Neural cell (in vitro differentiated cells): ENCODE data around the gene USP27X. TPM values are rescaled to one million over a fixed set of nuclear protein-coding genes. Genes with fewer than 3 reads are reported as not detected.

Experiments used
- H2AFZ ChIP-seq: fragments of 200-600, 300-800 bp; sonication (generic), shearing (Covaris generic); 2 replicates; pipeline ENCODE4 v1.6.0; 2014; ENCODE audit warnings: low read depth, mild to moderate bottlenecking, antibody characterized with exemption, low read length, moderate library complexity
- H3F3A ChIP-seq: fragments of 200-600 bp; shearing (Covaris generic); 2 replicates; pipeline ENCODE4 v1.6.1; 2016; ENCODE audit warnings: mild to moderate bottlenecking, moderate library complexity, mixed read lengths, antibody characterized with exemption, low read length; ENCODE audit not compliant: insufficient read depth, poor library complexity, severe bottlenecking
- H3K27ac ChIP-seq: fragments of 200-600, 300-800 bp; sonication (generic), shearing (Covaris generic); 2 replicates; pipeline ENCODE4 v1.5.1; 2014; ENCODE audit warnings: mild to moderate bottlenecking, low read length, moderate library complexity
- H3K27me3 ChIP-seq: fragments of 300-800, 200-600 bp; sonication (generic), shearing (Covaris generic); 2 replicates; pipeline ENCODE4 v1.6.0; 2014; ENCODE audit warnings: mild to moderate bottlenecking, low read depth, low read length, moderate library complexity; ENCODE audit not compliant: insufficient read depth
- H3K36me3 ChIP-seq: fragments of 300-800, 200-600 bp; sonication (generic), shearing (Covaris generic); 2 replicates; pipeline ENCODE4 v1.5.1; 2014; ENCODE audit warnings: mild to moderate bottlenecking, antibody characterized with exemption, low read length, moderate library complexity; ENCODE audit not compliant: insufficient read depth
- H3K4me2 ChIP-seq: fragments of 300-800, 200-600 bp; sonication (generic), shearing (Covaris generic); 2 replicates; pipeline ENCODE4 v1.6.0; 2014; ENCODE audit warnings: mild to moderate bottlenecking, low read length
- H3K4me3 ChIP-seq: fragments of 300-800, 200-600 bp; sonication (generic), shearing (Covaris generic); 2 replicates; pipeline ENCODE4 v1.5.1; 2014; ENCODE audit warnings: mild to moderate bottlenecking, low read length, moderate library complexity
- H3K79me2 ChIP-seq: fragments of 200-600 bp; shearing (Covaris generic); replicated peaks from 2 replicates; pipeline ENCODE4 v1.6.0; 2014; ENCODE audit warnings: mild to moderate bottlenecking, low read length, moderate library complexity; ENCODE audit not compliant: insufficient read depth
- H3K9ac ChIP-seq: fragments of 300-800, 200-600 bp; sonication (generic), shearing (Covaris generic); 2 replicates; pipeline ENCODE4 v1.6.1; 2016; ENCODE audit warnings: mild to moderate bottlenecking, low read length, mixed read lengths
- H3K9me2 ChIP-seq: fragments of 200-600 bp; shearing (Covaris generic); 2 replicates; pipeline ENCODE4 v1.6.1; 2016; ENCODE audit warnings: mild to moderate bottlenecking, low read length, mixed read lengths; ENCODE audit not compliant: insufficient read depth
- H3K9me3 ChIP-seq: fragments of 200-600, 300-800 bp; sonication (generic), shearing (Covaris generic); 2 replicates; pipeline ENCODE4 v1.6.1; 2016; ENCODE audit warnings: mild to moderate bottlenecking, mixed run types, low read length, moderate library complexity, mixed read lengths
- H4K20me1 ChIP-seq: fragments of 200-600 bp; shearing (Covaris generic); 2 replicates; pipeline ENCODE4 v1.6.1; 2016; ENCODE audit warnings: mild to moderate bottlenecking, mixed run types; ENCODE audit not compliant: insufficient read depth
- EP300 ChIP-seq: fragments of 450-650 bp; conservative IDR thresholded peaks from 2 replicates; pipeline ENCODE4 v1.6.1; 2014; ENCODE audit warnings: antibody characterized with exemption, mild to moderate bottlenecking, moderate library complexity; ENCODE audit not compliant: poor library complexity, severe bottlenecking
- EZH2 ChIP-seq: fragments of 200-600, 300-800 bp; shearing (Covaris generic), sonication (generic); IDR thresholded peaks from 2 replicates; pipeline ENCODE4 v1.6.1; 2014; ENCODE audit warnings: antibody characterized with exemption, low read length, borderline replicate concordance, mild to moderate bottlenecking; ENCODE audit not compliant: insufficient read depth, poor library complexity, severe bottlenecking
- MXI1 ChIP-seq: fragments of 450-650 bp; conservative IDR thresholded peaks from 2 replicates; pipeline ENCODE4 v1.6.1; 2014; ENCODE audit warnings: antibody characterized with exemption, mild to moderate bottlenecking; ENCODE audit not compliant: poor library complexity, severe bottlenecking
- POLR2AphosphoS5 ChIP-seq: IDR thresholded peaks from 2 replicates; pipeline ENCODE4 v1.6.1; 2012
- RAD21 ChIP-seq: fragments of 450-650 bp; conservative IDR thresholded peaks from 2 replicates; pipeline ENCODE4 v1.6.1; 2014; ENCODE audit warnings: antibody characterized with exemption, mild to moderate bottlenecking, moderate library complexity
- SMC3 ChIP-seq: fragments of 450-650 bp; conservative IDR thresholded peaks from 2 replicates; pipeline ENCODE4 v1.6.1; 2014; ENCODE audit warnings: antibody characterized with exemption, mild to moderate bottlenecking, moderate library complexity; ENCODE audit not compliant: poor library complexity
- TAF1 ChIP-seq: IDR thresholded peaks from 2 replicates; pipeline ENCODE4 v1.6.1; 2012; ENCODE audit warnings: low read depth
- polyA plus RNA-seq: library from polyadenylated mRNA; depleted of rRNA; stranded (reverse); fragments of >200 nt; gene quantifications from 2 replicates; pipeline ENCODE4 v1.2.3, GENCODE V29; 2014
- TF ChIP-seq, protein P1 (sequence below): IDR thresholded peaks from 2 replicates; pipeline ENCODE4 v1.6.1; 2012; ENCODE audit warnings: borderline replicate concordance
- TF ChIP-seq, protein P2 (sequence below): fragments of 450-650 bp; IDR thresholded peaks from 2 replicates; pipeline ENCODE4 v1.5.1; 2014; ENCODE audit warnings: antibody characterized with exemption, mild to moderate bottlenecking, moderate library complexity; ENCODE audit not compliant: poor library complexity, severe bottlenecking

USP27X gene
- polyA plus RNA-seq, 1 donor from 2014 or later: 8.0 TPM

DNA sequence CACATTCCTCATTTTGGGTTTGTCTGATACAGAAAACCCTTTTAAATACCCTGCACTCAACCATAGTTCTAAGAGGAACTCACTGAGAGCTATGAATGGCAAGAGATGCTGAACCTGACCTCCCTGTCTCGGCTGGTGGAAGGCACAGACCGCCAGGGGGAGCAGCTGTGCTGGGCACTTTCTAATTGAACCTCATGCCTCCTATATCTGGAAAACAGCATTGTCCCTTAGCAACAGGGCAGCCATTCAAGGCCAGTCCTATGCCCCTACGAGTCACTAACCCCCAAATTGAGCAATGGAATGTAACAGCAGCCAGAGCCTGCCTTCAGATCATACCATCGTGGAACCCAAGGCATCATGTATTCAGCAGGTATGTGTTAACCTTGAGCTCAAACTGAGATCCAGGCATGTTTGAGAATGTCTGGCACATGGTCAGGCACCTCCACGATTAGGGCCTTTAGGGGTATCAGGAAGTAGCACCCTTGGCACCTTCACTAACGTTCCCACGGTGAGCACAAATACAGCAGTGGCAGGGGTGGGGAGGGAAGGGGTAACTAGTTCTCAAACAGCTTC, 5.1 kb downstream of the USP27X start:
- Histone ChIP-seq H3K27me3 (no peaks in the 10 kb centered on the region), H4K20me1 (no peaks in the 10 kb centered on the region), H3K4me3 (no peak overlapping the region), H3F3A (no peaks in the 10 kb centered on the region), H3K36me3 (no peaks in the 10 kb centered on the region), H3K9ac (no peak overlapping the region), H3K79me2 (peaks cover 16% of the 10 kb centered on the region), H3K9me2 (no peaks in the 10 kb centered on the region), H3K9me3 (no peaks in the 10 kb centered on the region), H3K4me2 (no peak overlapping the region), H3K27ac (no peak overlapping the region), H2AFZ (no peak overlapping the region)
- TF ChIP-seq EZH2 (no peak), RAD21 (peak; percentile 25), SMC3 (peak; percentile 40)
- TF ChIP-seq, protein P1, sequence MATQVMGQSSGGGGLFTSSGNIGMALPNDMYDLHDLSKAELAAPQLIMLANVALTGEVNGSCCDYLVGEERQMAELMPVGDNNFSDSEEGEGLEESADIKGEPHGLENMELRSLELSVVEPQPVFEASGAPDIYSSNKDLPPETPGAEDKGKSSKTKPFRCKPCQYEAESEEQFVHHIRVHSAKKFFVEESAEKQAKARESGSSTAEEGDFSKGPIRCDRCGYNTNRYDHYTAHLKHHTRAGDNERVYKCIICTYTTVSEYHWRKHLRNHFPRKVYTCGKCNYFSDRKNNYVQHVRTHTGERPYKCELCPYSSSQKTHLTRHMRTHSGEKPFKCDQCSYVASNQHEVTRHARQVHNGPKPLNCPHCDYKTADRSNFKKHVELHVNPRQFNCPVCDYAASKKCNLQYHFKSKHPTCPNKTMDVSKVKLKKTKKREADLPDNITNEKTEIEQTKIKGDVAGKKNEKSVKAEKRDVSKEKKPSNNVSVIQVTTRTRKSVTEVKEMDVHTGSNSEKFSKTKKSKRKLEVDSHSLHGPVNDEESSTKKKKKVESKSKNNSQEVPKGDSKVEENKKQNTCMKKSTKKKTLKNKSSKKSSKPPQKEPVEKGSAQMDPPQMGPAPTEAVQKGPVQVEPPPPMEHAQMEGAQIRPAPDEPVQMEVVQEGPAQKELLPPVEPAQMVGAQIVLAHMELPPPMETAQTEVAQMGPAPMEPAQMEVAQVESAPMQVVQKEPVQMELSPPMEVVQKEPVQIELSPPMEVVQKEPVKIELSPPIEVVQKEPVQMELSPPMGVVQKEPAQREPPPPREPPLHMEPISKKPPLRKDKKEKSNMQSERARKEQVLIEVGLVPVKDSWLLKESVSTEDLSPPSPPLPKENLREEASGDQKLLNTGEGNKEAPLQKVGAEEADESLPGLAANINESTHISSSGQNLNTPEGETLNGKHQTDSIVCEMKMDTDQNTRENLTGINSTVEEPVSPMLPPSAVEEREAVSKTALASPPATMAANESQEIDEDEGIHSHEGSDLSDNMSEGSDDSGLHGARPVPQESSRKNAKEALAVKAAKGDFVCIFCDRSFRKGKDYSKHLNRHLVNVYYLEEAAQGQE: no peak
- TF ChIP-seq, protein P2, sequence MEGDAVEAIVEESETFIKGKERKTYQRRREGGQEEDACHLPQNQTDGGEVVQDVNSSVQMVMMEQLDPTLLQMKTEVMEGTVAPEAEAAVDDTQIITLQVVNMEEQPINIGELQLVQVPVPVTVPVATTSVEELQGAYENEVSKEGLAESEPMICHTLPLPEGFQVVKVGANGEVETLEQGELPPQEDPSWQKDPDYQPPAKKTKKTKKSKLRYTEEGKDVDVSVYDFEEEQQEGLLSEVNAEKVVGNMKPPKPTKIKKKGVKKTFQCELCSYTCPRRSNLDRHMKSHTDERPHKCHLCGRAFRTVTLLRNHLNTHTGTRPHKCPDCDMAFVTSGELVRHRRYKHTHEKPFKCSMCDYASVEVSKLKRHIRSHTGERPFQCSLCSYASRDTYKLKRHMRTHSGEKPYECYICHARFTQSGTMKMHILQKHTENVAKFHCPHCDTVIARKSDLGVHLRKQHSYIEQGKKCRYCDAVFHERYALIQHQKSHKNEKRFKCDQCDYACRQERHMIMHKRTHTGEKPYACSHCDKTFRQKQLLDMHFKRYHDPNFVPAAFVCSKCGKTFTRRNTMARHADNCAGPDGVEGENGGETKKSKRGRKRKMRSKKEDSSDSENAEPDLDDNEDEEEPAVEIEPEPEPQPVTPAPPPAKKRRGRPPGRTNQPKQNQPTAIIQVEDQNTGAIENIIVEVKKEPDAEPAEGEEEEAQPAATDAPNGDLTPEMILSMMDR: peak; percentile 50

DNA sequence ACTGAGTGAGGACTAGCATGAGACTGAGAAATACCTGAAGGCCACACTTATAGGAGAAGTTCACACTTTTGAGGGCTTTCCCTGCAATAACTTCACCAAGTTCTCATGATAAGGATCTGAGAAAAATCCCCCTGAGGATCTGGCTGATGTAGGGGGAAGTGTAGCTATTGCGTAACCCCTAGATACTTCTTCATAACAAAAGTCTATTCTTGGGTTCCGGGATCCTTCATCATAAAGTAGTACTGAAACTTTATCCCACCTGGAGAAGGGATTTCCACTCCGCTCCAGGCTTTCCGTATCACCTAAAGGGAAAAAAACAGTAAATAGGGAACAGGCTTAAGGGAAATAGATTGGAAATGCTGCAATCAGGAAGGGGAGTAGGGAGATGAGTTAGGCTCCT, 13.3 kb downstream of the USP27X start:
- no peak for TF ChIP-seq TAF1
- TF ChIP-seq POLR2AphosphoS5: no peak
- TF ChIP-seq EZH2: no peak
- TF ChIP-seq, protein P2: no peak
- TF ChIP-seq SMC3: no peak
- TF ChIP-seq EP300: no peak
- TF ChIP-seq, protein P1: no peak
- TF ChIP-seq MXI1: no peak
- no peak for TF ChIP-seq RAD21
- Histone ChIP-seq H3K79me2 (no peaks in the 10 kb centered on the region), H3K4me3 (no peak overlapping the region), H2AFZ (no peak overlapping the region), H4K20me1 (no peaks in the 10 kb centered on the region), H3K9me3 (no peaks in the 10 kb centered on the region), H3K36me3 (no peaks in the 10 kb centered on the region), H3K27ac (no peak overlapping the region), H3K4me2 (no peak overlapping the region), H3K9me2 (no peaks in the 10 kb centered on the region), H3F3A (no peaks in the 10 kb centered on the region), H3K27me3 (no peaks in the 10 kb centered on the region), H3K9ac (no peak overlapping the region)
